ENCODE measurements around the gene SMYD4. TPM values are rescaled to one million over a fixed set of nuclear protein-coding genes. Genes with fewer than 3 reads are reported as not detected.

Gene SMYD4
- total RNA-seq, 1 donor from 2014 or later: 7.8 TPM

DNA sequence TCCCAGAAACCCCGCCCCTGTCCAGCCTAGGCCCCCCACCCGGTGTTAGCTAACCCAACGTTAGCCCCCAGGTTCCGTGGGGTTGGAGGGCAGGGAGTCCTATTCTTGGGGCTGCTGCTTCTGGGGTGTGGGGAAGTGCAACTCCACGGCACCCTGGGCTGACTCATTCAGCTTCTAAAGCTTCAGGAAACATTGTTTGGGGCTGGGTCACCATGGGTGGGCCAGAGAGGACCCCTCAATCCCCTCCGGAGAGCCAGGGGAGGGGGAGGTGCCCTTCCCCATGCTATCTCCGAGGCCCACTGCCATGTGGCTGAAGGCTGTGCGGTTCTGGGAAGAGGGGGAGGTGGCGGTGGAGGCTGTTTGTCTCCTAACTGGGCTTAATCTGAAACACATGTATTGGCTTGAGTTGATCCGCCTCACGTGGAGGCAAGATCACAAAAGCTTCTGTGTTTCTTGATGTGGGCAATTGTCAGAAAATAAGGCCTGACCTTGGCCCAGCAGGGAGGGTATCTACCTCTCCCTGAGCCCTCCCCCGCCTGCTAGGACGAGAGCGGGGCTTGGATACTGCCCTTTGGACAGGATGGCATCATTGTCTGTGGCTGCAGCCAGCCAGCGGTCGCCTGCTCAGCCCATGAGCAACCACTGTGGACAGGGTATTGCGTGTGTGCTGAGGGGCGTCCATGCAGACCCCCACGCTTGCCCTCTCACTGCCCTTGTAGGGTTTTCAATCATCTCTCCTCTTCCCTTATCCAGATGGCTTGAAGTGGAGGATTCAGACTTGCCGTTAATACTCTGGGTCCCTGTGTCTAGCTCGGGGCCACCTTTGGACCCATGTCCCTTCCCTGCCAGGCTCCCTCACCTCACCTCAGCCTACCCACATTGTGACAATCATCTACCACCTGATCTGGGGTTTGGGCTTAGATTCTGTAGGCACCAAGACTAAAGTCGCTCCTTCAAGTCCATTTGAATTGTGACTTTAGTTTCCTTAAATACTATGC lies 66.5 kb downstream of the SMYD4 start:
- TF ChIP-seq, protein P1, sequence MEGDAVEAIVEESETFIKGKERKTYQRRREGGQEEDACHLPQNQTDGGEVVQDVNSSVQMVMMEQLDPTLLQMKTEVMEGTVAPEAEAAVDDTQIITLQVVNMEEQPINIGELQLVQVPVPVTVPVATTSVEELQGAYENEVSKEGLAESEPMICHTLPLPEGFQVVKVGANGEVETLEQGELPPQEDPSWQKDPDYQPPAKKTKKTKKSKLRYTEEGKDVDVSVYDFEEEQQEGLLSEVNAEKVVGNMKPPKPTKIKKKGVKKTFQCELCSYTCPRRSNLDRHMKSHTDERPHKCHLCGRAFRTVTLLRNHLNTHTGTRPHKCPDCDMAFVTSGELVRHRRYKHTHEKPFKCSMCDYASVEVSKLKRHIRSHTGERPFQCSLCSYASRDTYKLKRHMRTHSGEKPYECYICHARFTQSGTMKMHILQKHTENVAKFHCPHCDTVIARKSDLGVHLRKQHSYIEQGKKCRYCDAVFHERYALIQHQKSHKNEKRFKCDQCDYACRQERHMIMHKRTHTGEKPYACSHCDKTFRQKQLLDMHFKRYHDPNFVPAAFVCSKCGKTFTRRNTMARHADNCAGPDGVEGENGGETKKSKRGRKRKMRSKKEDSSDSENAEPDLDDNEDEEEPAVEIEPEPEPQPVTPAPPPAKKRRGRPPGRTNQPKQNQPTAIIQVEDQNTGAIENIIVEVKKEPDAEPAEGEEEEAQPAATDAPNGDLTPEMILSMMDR (IDR thresholded peaks at IDR 0.05; ENCODE audit: insufficient read depth, low read length, poor library complexity, severe bottlenecking): no peak
- Histone ChIP-seq H3K27me3 (ENCODE audit: control insufficient read depth, insufficient read depth, low read length) (no peaks in the 10 kb centered on the region), H3K4me3 (ENCODE audit: low read depth, low read length) (no peak overlapping the region), H3K36me3 (ENCODE audit: control insufficient read depth, insufficient read depth, low read length) (no peaks in the 10 kb centered on the region)
- no peak for DNase-seq (ENCODE audit: low read depth)

DNA sequence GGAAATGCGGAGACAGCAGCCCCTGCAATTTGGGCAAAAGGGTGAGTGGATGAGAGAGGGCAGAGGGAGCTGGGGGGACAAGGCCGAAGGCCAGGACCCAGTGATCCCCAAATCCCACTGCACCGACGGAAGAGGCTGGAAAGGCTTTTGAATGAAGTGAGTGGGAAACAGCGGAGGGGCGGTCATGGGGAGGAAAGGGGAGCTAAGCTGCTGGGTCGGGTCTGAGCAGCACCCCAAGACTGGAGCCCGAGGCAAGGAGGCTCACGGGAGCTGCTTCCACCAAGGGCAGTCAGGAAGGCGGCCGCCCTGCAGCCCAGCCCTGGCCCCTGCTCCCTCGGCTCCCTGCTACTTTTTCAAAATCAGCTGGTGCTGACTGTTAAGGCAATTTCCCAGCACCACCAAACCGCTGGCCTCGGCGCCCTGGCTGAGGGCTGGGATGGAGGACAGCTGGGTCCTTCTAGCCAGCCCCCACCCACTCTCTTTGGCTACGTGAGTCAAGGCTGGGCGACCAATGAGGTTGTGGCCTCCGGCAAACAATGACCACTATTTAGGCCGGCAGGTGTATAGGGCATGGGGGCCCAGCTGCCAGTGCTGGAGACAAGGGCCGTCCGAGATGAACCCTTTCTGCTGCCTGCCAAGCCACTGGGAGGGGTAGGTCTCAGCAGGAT lies 67.3 kb downstream of the SMYD4 start:
- no peak for DNase-seq (ENCODE audit: low read depth)
- Histone ChIP-seq H3K36me3 (ENCODE audit: control insufficient read depth, insufficient read depth, low read length) (no peaks in the 10 kb centered on the region), H3K27me3 (ENCODE audit: control insufficient read depth, insufficient read depth, low read length) (no peaks in the 10 kb centered on the region), H3K4me3 (ENCODE audit: low read depth, low read length) (no peak overlapping the region)
- TF ChIP-seq, protein P1 (IDR thresholded peaks at IDR 0.05; ENCODE audit: insufficient read depth, low read length, poor library complexity, severe bottlenecking): no peak

DNA sequence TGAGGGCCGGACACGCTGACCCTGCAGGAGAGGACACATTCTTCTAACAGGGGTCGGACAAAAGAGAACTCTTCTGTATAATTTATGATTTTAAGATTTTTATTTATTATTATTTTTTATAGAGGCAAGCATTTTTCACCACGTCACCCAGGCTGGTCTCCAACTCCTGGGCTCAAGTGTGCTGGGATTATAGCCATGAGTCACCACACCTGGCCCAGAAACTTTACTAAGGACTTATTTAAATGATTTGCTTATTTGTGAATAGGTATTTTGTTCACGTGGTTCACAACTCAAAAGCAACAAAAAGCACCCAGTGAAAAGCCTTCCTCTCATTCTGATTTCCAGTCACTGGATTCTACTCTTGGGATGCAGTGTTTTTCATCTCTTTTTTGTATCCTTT lies 70.2 kb downstream of the SMYD4 start:
- no peaks in the 10 kb centered on the region for H3K36me3 ChIP-seq (ENCODE audit: control insufficient read depth, insufficient read depth, low read length)
- no peaks in the 10 kb centered on the region for H3K27me3 ChIP-seq (ENCODE audit: control insufficient read depth, insufficient read depth, low read length)
- no peak overlapping the region for H3K4me3 ChIP-seq (ENCODE audit: low read depth, low read length)
- DNase-seq (ENCODE audit: low read depth): no peak
- TF ChIP-seq, protein P1 (IDR thresholded peaks at IDR 0.05; ENCODE audit: insufficient read depth, low read length, poor library complexity, severe bottlenecking): no peak

- TF ChIP-seq, protein P1 (IDR thresholded peaks at IDR 0.05; ENCODE audit: insufficient read depth, low read length, poor library complexity, severe bottlenecking): no peak
- no peak for DNase-seq (ENCODE audit: low read depth)
- no peaks in the 10 kb centered on the region for H3K36me3 ChIP-seq (ENCODE audit: control insufficient read depth, insufficient read depth, low read length)
- H3K27me3 ChIP-seq (ENCODE audit: control insufficient read depth, insufficient read depth, low read length): no peaks in the 10 kb centered on the region
- H3K4me3 ChIP-seq (ENCODE audit: low read depth, low read length): no peak overlapping the region
Observed at GRCh38 chr17:1758807-1759206, 70.9 kb downstream of the SMYD4 start.

DNA sequence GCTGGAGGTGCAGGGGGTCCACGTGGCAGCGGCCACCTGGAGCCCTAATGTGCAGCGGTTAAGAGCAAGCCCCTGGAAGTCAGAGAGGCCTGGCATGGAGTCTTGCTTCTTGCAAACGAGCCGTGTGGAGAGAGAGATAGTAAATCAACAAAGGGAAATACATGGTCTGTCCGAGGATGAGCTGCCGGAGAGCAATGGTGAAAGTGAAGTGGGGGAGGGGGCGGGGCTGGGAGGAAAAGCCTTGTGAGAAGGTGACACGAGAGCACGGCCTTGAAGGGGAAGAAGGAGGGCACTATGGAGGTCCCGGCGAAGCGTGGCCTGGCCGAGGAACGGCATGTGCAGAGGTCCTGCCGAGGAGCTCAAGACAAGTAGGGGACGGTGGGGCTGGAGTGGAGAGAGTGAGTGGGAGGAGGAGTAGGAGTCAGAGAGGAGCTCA lies 73.9 kb downstream of the SMYD4 start:
- Histone ChIP-seq H3K4me3 (ENCODE audit: low read depth, low read length) (no peak overlapping the region), H3K36me3 (ENCODE audit: control insufficient read depth, insufficient read depth, low read length) (no peaks in the 10 kb centered on the region), H3K27me3 (ENCODE audit: control insufficient read depth, insufficient read depth, low read length) (no peaks in the 10 kb centered on the region)
- TF ChIP-seq, protein P1 (IDR thresholded peaks at IDR 0.05; ENCODE audit: insufficient read depth, low read length, poor library complexity, severe bottlenecking): no peak
- DNase-seq (ENCODE audit: low read depth): no peak
